NOMO-1 (cell line): ENCODE data around the gene ZNF813.
"Not testable (repeated sequence)": the region's sequence is repeated elsewhere in the genome, so short reads cannot be mapped to it uniquely, and the experiment has no call there.

Experiments used
- DNase-seq, 2 experiments: peaks; one replicate each; lab custom pipeline; 2025; ENCODE audit not compliant: unreplicated experiment in 2 of 2; lab: John Stamatoyannopoulos, UW

ZNF813 gene

DNA sequence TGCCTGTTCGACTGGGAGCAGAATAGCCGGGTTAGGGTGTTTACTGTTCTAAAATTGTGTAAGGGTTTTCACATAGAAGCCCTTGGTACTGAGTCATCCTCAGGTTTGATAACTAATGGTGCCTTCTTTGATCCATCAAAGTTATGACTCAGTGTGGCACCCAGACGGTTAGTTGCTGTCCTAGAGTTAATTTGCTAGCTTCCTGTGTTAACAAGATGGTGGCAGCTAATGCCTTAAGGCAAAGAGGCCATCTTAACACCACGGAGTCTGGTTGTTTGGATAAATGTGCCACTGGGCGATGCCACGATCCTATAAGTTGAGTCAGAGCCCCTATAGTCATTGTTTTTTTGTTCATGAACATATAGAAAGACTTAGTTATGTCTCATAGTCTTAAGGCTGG is 7.9 kb downstream of the ZNF813 start:
- DNase-seq: not testable (repeated sequence)

DNA sequence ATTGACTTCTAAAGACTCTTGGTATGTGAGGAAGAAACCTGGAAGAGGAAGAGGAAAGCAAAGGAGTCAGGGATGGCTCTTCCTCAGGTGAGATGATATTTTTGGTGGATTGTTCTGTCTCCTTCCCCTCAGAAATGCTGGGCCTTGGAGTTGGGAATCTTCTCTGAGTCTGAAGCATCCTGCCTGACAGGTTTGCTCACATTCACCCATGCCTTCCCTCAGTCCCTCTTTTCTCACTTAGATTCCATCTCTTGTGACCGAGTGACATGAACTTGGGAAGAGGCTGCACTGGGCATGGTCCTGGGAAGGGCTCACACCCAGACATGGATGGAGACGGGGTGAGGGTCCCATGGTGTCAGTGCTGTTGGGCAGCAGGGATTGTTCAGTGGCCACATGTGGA is 16.2 kb downstream of the ZNF813 start:
- not testable (repeated sequence) for DNase-seq

DNA sequence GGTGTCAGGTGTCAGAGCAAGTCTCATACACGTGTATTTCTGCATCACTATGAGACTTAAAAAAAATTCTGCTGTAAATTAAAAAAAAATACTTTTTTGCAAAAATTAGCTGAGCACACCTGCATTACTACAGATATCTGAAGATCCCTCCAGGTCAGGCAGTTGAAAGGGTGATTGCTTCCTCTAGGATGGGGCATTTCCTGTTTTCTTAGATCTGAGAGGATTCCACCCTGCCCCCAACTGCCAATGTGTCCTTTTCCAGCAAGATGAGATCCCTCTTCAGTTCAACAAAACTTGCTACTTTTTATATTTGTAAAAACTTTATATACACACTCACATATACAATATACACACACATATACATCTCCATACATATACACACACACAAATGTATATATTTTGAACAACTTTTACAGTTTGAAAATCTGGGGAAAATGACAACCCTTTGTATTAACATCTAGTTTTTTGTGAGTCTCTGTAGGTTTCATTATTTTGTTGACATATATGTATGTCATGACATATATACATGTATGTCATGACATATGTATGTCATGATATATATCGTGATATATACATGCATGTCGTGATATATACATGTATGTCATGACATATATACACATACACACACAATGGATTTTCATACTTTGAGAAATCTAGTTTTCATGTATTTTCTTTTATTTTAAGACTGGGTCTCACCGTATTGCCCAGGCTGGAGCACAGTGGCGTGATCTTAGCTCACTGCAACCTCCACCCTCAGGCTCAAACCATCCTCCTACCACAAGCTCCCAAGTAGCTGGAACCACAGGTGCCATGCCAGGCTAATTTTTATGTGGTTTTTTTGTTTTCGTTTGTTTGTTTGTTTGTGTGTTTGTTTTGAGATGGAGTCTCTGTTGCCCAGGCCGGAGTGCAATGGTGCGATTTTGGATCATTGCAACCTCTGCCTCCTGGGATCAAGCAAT is 17.8 kb downstream of the ZNF813 start:
- no peak for DNase-seq

DNA sequence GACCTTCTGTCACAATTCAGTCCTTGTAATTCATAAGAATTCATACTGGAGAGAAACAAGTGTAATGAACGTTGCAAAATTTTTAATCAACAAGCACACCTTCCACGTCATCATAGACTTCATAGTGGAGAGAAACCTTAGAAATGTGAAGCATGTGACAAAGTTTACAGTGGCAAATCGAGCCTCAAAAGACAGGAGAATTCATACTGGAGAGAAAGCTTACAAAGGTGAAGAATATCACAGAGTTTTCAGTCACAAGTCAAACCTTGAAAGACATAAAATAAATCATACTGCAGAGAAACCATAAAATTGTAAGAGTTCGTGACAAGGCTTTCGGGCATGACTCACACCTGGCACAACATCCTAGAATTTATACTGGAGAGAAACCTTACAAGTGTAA is 24.6 kb downstream of the ZNF813 start:
- no peak for DNase-seq

DNA sequence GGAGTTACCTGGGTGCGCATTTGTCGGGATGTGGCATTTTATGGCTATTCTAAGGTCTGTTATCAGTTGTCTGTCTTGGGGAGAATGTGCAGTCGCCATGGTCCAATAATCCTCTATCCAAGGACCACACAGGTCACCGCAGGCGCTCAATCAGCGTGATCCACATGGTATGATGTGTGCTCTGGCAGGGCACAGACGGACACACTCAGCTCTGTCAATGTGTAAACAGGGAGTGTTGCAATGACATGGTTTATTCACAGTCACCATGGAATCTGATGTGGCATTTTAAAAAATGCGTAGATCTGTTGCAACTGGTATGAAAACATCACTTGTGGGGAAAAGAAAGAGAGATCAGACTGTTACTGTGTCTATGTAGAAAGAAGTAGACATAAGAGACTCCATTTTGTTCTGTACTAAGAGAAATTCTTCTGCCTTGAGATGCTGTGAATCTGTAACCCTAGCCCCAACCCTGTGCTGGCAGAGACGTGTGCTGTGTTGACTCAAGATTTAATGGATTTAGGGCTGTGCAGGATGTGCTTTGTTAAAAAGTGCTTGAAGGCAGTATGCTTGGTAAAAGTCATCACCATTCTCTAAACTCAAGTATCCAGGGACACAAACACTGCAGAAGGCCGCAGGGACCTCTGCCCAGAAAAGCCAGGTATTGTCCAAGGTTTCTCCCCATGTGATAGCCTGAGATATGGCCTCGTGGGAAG is 29.9 kb downstream of the ZNF813 start:
- not testable (repeated sequence) for DNase-seq

DNA sequence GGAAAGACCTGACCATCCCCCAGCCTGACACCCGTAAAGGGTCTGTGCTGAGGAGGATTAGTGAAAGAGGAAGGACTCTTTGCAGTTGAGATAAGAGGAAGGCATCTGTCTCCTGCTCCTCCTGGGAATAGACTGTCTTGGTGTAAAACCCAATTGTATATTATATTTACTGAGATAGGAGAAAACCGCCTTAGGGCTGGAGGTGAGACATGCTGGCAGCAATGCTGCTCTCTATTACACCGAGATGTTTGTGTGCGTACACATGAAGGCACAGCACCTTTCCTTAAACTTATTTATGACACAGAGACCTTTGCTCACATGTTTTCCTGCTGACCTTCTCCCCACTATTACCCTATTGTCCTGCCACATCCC is 30.5 kb downstream of the ZNF813 start:
- not testable (repeated sequence) for DNase-seq

DNA sequence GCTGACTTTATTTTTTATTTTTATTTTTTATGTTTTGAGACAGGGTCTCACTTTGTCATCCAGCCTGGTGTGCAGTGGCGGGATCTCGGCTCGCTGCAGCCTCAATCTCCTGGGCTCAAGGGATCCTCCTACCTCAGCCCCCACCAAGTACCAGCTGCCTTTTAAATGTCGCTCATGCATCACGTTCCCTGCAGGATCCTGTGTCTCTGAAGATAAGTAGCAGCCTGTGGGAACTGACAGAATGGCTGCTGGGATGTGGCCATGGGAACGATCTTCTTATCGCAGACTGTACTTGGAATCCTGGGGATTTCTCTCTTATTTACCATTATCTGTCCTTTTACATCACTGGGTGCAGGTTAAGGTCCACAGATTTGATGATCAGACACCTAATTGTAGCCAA is 35.6 kb downstream of the ZNF813 start:
- DNase-seq: not testable (repeated sequence)

DNA sequence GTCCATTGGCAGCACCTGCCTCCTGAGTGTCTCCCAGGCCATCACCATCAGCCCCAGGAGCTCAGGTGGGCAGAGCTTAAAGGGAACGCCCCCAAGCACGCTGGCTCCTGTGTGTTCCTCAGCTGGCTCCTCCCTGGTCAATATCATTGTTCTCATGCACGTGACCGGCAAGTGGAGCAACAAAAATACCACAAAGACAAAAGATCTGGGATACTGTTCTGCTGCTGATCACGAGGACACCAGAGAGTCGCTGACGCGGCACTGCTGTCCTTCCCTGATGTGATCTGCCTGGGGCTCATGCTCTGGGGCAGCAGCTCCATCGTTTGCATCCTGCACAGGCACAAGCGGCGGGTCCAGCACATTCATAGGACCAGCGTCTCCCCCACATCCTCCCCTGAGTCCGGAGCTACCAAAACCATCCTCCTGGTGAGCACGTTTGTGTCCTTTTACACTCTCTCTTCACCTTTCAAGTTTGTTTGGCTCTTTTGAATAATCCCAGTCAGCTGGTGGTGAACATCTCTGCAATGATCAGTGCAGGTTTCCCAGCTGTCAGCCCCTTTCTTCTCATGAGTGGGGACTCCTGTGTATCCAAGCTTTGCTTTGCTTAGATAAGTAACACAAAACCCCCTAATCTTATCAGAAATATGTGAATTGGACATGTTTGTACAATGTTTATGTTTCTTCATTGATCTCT is 36.3 kb downstream of the ZNF813 start:
- not testable (repeated sequence) for DNase-seq

DNA sequence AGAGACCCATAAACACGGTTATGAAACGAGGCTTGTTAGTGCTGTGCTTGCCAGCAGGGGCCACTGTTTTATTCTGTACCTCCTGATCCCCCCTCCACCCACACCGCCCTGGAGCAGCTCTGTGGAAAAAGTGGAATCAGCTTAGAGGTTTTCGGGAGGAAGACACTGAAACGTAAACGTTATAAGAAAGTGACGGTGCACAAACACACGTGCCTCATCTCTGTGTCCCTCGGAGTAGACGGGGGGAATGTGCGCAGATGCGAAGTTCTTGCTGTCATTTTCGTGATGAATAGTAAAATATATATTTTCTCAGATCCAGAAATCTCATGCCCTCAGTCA is 36.8 kb downstream of the ZNF813 start:
- DNase-seq: not testable (repeated sequence)

DNA sequence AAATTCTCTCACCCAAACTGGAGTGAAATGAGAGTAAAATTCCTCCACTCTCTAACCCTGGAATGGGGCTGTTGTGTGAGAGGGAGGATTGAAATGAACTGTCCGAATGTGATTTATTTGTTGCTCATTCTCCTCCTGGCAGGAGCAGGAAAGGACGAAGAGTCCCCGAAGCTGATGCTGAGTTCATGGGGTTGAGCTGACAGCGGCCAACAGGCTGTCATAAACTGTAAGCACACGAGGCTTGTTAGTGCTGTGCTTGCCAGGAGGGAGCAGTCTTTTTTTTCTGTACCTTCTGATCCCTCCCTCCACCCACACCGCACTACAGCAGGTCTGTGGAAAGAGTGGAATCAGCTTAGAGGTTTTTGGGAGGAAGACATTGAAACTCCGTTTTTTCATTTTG is 37.4 kb downstream of the ZNF813 start:
- DNase-seq: no peak

DNA sequence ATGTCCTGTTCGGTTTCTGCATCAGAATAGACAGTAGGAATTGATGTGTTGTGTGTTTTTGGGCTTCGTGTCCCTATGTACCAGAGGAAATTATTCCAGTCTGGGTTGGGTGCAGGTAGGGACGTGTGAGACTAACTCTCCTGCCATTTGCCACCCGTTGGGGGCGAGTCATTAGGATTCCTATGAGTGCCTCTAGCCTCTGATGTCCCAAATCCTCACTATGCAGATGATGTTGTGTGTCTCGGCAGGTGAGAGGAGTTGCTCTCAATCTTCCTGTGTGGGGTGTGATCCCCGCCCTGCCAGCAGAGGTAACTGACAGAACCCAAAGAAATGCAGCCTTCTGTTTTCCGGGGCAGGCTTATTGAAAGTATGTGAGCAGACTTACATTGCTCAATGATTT is 39.2 kb downstream of the ZNF813 start:
- DNase-seq: no peak

DNA sequence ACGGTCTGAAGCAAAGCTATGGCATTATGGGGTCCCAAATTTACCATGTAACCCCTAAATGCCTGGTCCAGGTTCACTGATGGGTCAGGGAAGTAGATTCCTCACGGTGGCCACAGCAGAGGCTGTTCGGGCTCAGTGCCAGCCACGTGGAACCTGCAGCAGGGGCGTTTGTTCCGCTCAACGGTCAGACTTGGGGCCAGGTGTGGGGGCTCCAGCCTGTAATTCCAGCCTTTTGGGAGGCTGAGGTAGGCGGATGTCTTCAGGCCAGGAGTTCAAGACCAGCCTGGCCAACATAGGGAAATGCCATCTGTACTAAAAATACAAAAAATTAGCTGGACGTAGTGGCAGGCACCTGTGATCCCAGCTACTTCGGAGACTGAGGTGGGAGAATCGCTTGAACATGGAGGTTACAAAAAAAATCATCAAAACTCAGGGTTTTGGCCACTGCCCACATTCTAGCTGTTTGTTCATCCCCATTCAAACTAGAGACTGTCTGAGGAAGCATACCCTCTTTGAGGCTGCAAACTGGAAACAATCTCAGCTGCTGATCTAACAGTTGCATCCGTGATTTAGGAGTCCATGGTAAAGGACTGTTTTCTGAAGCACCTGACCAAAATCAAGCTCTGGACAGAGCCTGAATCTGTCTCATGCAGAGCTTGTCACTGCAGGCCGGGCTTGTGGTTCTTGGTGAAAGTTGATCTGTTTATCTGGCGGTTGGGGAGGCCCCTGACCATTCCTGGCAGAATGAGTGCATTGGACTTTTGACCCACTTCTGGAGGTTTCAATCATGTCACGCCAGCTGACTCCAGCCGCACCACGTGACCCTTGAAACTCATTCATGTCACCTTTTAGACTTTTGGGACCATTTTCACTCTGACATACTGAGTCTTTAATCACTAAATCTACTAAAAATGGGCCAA is 40.2 kb downstream of the ZNF813 start:
- DNase-seq: no peak

DNA sequence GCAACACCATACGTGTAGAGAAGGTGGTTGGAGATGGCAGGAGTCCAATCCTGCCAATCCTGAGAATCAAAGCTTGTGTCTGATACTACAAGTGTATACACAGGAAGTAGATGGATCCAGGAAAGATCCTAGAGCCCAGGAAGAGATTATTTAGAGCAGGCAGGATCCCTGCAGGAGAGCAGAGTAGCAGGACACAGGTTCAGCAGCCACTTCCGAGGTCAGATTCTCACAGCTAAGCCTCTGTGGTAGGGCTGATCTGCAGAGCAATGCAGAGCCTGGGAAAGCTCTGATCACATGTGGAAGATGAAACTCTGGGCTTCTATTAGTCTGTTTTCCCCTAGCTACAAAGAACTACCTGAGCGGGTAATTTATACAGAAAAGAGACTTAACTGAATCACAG is 41.9 kb downstream of the ZNF813 start:
- no peak for DNase-seq

DNA sequence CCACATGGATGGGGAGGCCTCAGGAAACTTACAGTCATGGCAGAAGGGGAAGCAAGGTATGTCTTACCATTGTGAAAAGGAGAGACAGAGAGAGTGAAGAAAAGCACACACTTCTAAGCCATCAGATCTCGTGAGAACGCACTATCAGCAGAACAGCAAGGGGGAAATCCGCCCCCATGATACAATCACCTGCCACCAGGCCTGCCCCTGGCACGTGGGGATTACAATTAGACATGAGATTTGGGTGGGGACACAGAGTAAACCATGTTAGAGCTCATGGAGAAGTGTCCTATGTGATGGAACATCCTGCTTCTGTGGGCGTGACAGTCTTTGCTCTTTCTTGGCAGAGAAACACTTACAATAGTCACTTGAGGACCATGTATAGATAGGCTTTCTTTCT is 42.3 kb downstream of the ZNF813 start:
- DNase-seq: no peak

DNA sequence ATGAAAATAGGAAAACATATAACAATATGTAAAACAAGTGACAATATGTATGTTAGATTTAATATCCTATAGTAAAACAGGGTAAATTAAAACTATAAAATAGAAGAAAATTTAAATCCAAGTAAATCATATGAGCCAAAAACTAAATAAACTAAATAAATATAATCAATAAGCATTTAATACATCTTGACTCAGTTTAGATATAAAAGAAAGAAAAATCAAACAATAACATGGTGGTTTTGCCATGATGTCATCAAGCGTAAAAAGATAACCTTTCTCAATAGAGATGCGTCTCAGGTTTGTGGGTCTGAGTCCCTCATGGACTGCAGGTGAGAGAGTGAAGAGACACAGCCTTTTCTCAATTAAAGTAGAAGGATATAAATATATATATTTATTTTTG is 43.8 kb downstream of the ZNF813 start:
- no peak for DNase-seq

DNA sequence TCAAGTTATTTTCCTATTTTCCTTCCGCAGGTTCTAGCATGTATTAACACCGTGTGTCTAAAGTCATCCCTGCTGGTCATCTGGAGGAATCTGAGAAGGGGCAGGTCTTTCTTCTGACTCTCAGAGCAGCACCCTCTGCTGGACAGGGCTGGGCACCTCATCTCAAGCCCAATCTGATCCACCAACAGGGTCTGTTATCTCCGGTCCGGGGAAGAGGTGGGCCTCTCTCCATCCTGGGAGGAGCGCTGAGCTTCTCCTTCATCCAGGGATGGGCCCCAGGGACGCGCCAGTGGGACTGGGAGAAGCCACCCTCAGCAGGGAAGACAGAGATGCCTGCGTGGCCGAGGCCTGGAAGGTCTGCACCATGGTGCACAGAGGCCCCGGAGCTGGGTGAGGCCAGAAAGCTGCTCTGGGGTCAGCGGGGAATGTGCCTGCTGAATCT is 44.4 kb downstream of the ZNF813 start:
- DNase-seq: peak in 1 of 2 experiments; percentile 2

DNA sequence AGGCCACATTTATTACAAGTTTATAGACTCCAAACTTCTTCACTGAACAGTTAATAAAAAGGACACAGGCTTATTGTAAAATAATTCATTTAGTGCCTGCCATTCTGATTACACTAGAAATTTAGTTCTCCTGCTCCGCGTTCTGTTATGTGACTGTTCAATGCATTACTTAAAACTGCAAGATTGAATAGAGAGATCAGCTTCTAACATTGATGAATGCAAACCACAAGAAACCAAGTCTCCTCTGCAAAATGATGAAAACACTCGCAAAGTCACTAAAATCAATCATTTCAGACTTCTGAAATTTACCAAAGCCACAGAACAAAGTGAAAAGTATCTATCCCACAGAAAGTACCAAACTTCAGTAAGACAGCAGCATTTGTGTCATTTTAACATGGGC is 47.5 kb downstream of the ZNF813 start:
- DNase-seq: not testable (repeated sequence)

DNA sequence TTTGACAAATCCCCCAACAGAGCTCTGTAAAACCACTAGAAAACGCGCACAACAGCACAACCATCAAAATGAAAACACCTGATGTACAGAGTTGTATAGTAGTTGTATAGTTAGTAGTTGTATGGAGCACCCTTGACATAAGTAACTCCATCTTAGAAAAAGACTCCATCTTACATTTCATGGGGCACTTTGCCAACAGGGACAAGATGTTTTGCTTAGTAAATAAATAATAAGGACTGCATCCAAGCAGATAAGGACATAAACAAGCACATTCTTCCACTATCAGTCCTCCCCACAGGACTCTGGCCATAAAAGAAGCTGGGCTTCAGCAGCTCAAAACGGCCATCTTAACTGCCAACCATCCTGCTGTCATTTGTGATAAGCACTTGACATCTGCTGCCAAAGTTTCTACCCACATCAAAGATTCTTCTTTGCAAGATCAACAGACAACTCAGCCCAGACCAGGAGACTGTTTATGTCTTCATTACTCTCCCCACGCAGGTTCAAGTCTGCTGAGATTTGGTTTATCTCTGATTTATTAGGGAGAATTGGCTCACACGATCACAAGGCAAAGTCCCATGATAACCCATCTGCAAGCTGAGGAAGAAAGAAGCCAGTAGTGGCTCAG is 49.7 kb downstream of the ZNF813 start:
- DNase-seq: no peak

DNA sequence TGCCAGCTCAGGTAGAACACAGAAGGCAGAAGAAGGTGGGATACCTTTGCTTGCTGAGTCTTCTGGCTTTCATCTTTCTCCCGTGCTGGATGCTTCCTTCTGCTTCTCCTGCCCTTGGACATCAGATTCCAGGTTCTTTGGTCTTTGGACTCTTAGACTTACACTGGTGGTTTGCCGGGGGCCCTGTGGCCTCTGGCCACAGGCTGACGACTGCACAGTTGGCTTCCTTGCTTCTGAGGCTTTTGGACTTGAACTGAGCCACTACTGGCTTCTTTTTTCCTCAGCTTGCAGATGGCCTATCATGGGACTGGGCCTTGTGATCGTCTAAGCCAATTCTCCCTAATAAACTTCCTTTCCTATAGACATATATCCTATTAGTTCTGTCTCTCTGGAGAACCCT is 50.6 kb downstream of the ZNF813 start:
- no peak for DNase-seq

DNA sequence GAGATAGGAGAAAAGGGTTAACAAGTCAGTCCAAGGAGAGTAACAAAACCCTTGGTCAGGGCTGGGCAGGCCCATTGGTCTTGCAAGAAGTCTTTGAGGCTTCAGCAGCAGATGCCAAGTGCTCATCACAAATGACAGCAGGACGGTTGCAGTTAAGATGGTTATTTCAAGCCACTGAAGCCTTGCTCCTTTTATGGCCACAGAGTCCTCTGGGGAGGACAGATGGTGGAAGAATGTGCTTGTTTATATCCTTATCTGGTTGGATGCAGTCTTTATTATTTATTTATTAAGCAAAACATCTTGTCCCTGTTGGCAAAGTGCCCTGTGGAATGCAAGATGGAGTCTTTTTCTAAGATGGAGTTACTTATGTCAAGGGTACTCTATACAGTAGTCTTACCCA is 51.2 kb downstream of the ZNF813 start:
- no peak for DNase-seq
